Measurements from ENCODE around the gene KRTAP4-16.
"Not testable (repeated sequence)": the region's sequence is repeated elsewhere in the genome, so short reads cannot be mapped to it uniquely, and the experiment has no call there.

KRTAP4-16 gene

DNA sequence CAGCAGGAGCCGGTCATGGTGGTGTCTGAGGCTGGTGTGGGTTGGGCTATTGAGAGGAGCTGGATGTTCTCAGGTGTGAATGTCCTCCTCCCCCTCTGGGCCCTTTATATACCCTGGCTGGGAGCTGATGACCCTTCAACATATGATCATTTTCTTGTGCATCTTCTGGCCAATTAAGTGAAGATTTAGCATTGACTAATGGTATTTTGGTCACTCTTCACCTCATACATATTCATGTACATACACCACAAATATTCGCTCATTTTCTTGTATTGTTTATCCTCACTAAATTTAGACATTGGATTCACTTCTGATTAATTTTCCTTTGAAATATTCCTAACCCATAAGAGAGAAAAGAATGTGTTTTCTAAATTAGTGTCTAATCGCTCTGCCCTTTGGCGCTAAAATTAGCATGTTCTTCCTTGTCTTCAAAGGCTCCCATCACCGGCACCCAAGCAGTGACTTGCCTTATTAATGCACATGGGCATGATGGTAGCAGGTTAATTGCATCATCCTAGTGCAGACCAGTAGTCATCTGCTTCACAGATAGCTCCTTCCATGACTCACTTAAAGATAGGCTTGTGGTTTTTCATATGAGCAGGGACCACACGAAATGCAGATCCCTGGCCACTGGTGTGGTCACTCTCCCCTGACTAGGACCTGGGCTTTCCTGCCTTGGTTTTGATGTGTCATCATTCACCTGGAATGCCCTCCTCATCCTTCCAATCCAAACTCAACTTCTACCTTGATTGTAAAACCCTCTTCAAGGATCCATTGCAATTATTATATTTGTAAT lies 36.0 kb downstream of the KRTAP4-16 start, which contains the start of gene KRTAP2-4:
Gene KRTAP2-4 (minus strand): TSS at position 51 of the 796 bp plus-strand sequence. CDS start 34 bp downstream, at position 17.
- H3K4me3 ChIP-seq (ENCODE audit: low read depth, low read length, poor library complexity, severe bottlenecking): no peak within 1 kb of the TSS
- H3K4me1 ChIP-seq (ENCODE audit: insufficient read depth, low read length, severe bottlenecking): no peaks in the 10 kb centered on the region
- H3K9me2 ChIP-seq (ENCODE audit: low read depth, low read length): no peaks in the 10 kb centered on the region
- H2AFZ ChIP-seq (ENCODE audit: low read length): no peak within 1 kb of the TSS
- no peak within 1 kb of the TSS for H3K9ac ChIP-seq (ENCODE audit: low read length)
- no peaks in the 10 kb centered on the region for H3F3A ChIP-seq (ENCODE audit: insufficient read depth, low read length)
- no peaks in the 10 kb centered on the region for H3K36me3 ChIP-seq (ENCODE audit: insufficient read depth, low read length)
- H4K20me1 ChIP-seq (ENCODE audit: insufficient read depth, low read length): no peaks in the 10 kb centered on the region
- H3K27me3 ChIP-seq (ENCODE audit: insufficient read depth, low read length): no peaks in the 10 kb centered on the region
- H3K27ac ChIP-seq (ENCODE audit: low read depth, low read length, poor library complexity, severe bottlenecking): no peak within 1 kb of the TSS
- TF ChIP-seq, protein P1, sequence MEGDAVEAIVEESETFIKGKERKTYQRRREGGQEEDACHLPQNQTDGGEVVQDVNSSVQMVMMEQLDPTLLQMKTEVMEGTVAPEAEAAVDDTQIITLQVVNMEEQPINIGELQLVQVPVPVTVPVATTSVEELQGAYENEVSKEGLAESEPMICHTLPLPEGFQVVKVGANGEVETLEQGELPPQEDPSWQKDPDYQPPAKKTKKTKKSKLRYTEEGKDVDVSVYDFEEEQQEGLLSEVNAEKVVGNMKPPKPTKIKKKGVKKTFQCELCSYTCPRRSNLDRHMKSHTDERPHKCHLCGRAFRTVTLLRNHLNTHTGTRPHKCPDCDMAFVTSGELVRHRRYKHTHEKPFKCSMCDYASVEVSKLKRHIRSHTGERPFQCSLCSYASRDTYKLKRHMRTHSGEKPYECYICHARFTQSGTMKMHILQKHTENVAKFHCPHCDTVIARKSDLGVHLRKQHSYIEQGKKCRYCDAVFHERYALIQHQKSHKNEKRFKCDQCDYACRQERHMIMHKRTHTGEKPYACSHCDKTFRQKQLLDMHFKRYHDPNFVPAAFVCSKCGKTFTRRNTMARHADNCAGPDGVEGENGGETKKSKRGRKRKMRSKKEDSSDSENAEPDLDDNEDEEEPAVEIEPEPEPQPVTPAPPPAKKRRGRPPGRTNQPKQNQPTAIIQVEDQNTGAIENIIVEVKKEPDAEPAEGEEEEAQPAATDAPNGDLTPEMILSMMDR (IDR thresholded peaks at IDR 0.05; ENCODE audit: low read length): no peak
- no peak for TF ChIP-seq EZH2 (IDR thresholded peaks at IDR 0.05; ENCODE audit: borderline replicate concordance, low read length)
- H3K9me3 ChIP-seq (ENCODE audit: low read length): no peaks in the 10 kb centered on the region
- H3K4me2 ChIP-seq (ENCODE audit: low read length): no peak within 1 kb of the TSS
- H3K79me2 ChIP-seq (ENCODE audit: insufficient read depth, low read length): no peaks in the 10 kb centered on the region

DNA sequence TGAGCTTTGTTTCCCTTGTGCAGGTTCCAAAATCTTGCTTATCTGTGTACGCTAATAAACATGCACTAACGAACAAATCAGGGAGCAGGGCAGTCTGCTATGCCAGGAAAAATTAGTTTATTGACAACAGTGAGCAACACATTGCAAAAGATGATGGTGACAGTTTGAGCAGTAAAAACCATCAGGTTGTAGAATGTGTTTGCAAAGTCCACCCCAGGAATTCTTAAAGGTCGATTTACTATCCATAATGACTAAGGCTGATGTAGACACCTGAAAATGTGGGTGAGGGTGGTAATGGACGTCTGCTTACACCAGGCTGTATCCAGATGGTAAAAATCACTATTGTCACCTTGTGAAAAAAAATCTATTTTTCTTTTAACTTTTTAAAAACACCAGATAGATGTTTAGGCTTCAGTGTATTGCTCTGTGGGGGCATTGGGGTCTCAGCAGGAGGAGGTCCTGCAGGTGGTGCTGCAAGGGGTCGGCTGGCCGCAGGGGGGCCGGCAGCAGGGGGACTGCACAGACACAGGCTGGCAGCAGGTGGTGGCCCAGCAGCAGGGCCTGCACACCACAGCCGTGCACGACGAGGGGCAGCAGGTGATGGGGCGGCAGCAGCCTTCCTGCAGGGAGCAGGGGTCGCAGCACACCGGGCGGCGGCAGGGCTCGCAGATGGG lies 36.9 kb downstream of the KRTAP4-16 start:
- H3K9ac ChIP-seq (ENCODE audit: low read length); H3K4me1 ChIP-seq (ENCODE audit: insufficient read depth, low read length, severe bottlenecking); H3K9me3 ChIP-seq (ENCODE audit: low read length); H3K4me3 ChIP-seq (ENCODE audit: low read depth, low read length, poor library complexity, severe bottlenecking); H2AFZ ChIP-seq (ENCODE audit: low read length); H3K27ac ChIP-seq (ENCODE audit: low read depth, low read length, poor library complexity, severe bottlenecking); H4K20me1 ChIP-seq (ENCODE audit: insufficient read depth, low read length); H3K27me3 ChIP-seq (ENCODE audit: insufficient read depth, low read length); H3K36me3 ChIP-seq (ENCODE audit: insufficient read depth, low read length); H3K4me2 ChIP-seq (ENCODE audit: low read length); H3K79me2 ChIP-seq (ENCODE audit: insufficient read depth, low read length); H3K9me2 ChIP-seq (ENCODE audit: low read depth, low read length); H3F3A ChIP-seq (ENCODE audit: insufficient read depth, low read length): not testable (repeated sequence)

DNA sequence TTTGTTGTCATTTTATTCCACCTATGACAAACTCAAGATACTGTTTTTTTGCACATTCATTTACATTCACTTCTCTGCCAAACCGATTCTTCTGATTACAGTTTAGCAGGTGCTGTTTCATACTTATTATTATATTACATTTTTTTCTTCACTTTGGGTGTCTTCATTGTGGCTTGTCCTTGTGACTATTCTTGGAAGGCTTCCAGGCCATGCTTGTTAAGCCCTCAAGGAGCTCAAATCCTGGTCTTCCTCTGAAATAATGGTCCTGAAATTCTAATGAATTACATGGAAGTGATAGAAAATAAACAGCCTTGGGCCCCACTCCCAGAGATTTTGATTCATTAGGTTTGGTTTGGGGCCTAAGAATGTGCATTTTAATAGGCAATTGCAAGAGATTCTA lies 37.7 kb downstream of the KRTAP4-16 start:
- Histone ChIP-seq H3K27ac (ENCODE audit: low read depth, low read length, poor library complexity, severe bottlenecking) (no peak overlapping the region), H3K27me3 (ENCODE audit: insufficient read depth, low read length) (no peaks in the 10 kb centered on the region), H2AFZ (ENCODE audit: low read length) (no peak overlapping the region), H3K36me3 (ENCODE audit: insufficient read depth, low read length) (no peaks in the 10 kb centered on the region), H3F3A (ENCODE audit: insufficient read depth, low read length) (no peaks in the 10 kb centered on the region), H3K4me1 (ENCODE audit: insufficient read depth, low read length, severe bottlenecking) (no peaks in the 10 kb centered on the region), H3K9me3 (ENCODE audit: low read length) (no peaks in the 10 kb centered on the region), H3K9me2 (ENCODE audit: low read depth, low read length) (no peaks in the 10 kb centered on the region), H3K4me2 (ENCODE audit: low read length) (no peak overlapping the region), H3K4me3 (ENCODE audit: low read depth, low read length, poor library complexity, severe bottlenecking) (no peak overlapping the region), H3K79me2 (ENCODE audit: insufficient read depth, low read length) (no peaks in the 10 kb centered on the region), H3K9ac (ENCODE audit: low read length) (no peak overlapping the region), H4K20me1 (ENCODE audit: insufficient read depth, low read length) (no peaks in the 10 kb centered on the region)
- TF ChIP-seq, protein P1 (IDR thresholded peaks at IDR 0.05; ENCODE audit: low read length): no peak
- TF ChIP-seq EZH2 (IDR thresholded peaks at IDR 0.05; ENCODE audit: borderline replicate concordance, low read length): no peak
